HEK293 (cell line): ENCODE results near the gene PLBD2.

Source experiments
- CTCF ChIA-PET: fragments of 350-600 bp; formaldehyde crosslinking; extraction: SDS; loops from one replicate; lab custom pipeline; 2021; ENCODE audit warnings: antibody characterized with exemption; lab: Yijun Ruan, JAX
- POLR2A ChIA-PET: fragments of 300-600 bp; formaldehyde crosslinking; extraction: SDS; loops from one replicate; lab custom pipeline; 2020; ENCODE audit warnings: antibody characterized with exemption, inconsistent platforms; lab: Yijun Ruan, JAX
- H3K27ac ChIP-seq: fragments of 200-500 bp; sonication (Bioruptor generic); 2 replicates; pipeline ENCODE4 v1.5.1; 2014; ENCODE audit warnings: low read depth, low read length, control low read depth, inconsistent platforms; ENCODE audit errors: extremely low read depth
- H3K36me3 ChIP-seq, 2 experiments: fragments of 200-500 bp in 1 of 2; sonication (Bioruptor generic) in 1 of 2; 1 replicate in 1 of 2; 2 replicates in 1 of 2; pipeline ENCODE4 v1.5.1; 2014 to 2017; ENCODE audit warnings: inconsistent platforms in 2 of 2, low read length in 2 of 2; ENCODE audit not compliant: control insufficient read depth in 2 of 2, insufficient read depth in 1 of 2
- H3K4me1 ChIP-seq: fragments of 200-500 bp; sonication (Bioruptor generic); 2 replicates; pipeline ENCODE4 v1.5.1; 2014; ENCODE audit warnings: mild to moderate bottlenecking, low read length, inconsistent platforms; ENCODE audit not compliant: control insufficient read depth, insufficient read depth
- H3K4me3 ChIP-seq: 2 replicates; pipeline ENCODE4 v1.5.1; 2011; ENCODE audit warnings: low read depth, mild to moderate bottlenecking, control low read depth, low read length, moderate library complexity
- H3K9me3 ChIP-seq: fragments of 200-500 bp; sonication (Bioruptor generic); 2 replicates; pipeline ENCODE4 v1.5.1; 2014; ENCODE audit warnings: low read depth, low read length, inconsistent platforms; ENCODE audit not compliant: control insufficient read depth, insufficient read depth
- CTCF ChIP-seq: fragments of 450-650 bp; formaldehyde crosslinking; IDR thresholded peaks from 2 replicates; pipeline ENCODE4 v1.5.1; 2016; ENCODE audit warnings: missing biosample characterization, missing genetic modification characterization
- GLI2 ChIP-seq: fragments of 450-650 bp; formaldehyde crosslinking; IDR thresholded peaks from 2 replicates; pipeline ENCODE4; 2017; ENCODE audit warnings: missing biosample characterization, missing genetic modification characterization, low read depth, borderline replicate concordance
- GLIS1 ChIP-seq: fragments of 450-650 bp; formaldehyde crosslinking; IDR thresholded peaks from 2 replicates; pipeline ENCODE4 v1.5.1; 2016; ENCODE audit warnings: missing biosample characterization, missing genetic modification characterization
- IKZF3 ChIP-seq: fragments of 450-650 bp; IDR thresholded peaks from 2 replicates; pipeline ENCODE4 v1.5.0; 2018; ENCODE audit warnings: missing biosample characterization, mild to moderate bottlenecking, missing genetic modification characterization, moderate library complexity
- KLF16 ChIP-seq: fragments of 450-650 bp; formaldehyde crosslinking; IDR thresholded peaks from 2 replicates; pipeline ENCODE4 v1.5.1; 2017; ENCODE audit warnings: missing biosample characterization, missing genetic modification characterization
- REPIN1 ChIP-seq: fragments of 450-650 bp; formaldehyde crosslinking; IDR thresholded peaks from 2 replicates; pipeline ENCODE4 v1.5.1; 2017; ENCODE audit warnings: missing biosample characterization, missing genetic modification characterization, low read depth
- SCRT1 ChIP-seq: fragments of 450-650 bp; formaldehyde crosslinking; IDR thresholded peaks from 2 replicates; pipeline ENCODE4 v1.5.1; 2016; ENCODE audit warnings: missing biosample characterization, missing genetic modification characterization, borderline replicate concordance
- TRIM28 ChIP-seq: IDR thresholded peaks from 2 replicates; pipeline ENCODE4 v1.6.1; 2011; ENCODE audit warnings: low read length, control low read depth, borderline replicate concordance
- ZBTB11 ChIP-seq: fragments of 450-650 bp; formaldehyde crosslinking; conservative IDR thresholded peaks from 2 replicates; pipeline ENCODE4 v1.5.1; 2016; ENCODE audit warnings: low read depth, missing biosample characterization, missing genetic modification characterization
- ZBTB7A ChIP-seq: fragments of 450-650 bp; formaldehyde crosslinking; IDR thresholded peaks from 2 replicates; pipeline ENCODE4 v1.5.1; 2016; ENCODE audit warnings: low read depth, missing biosample characterization, missing genetic modification characterization
- ZEB2 ChIP-seq: fragments of 450-650 bp; formaldehyde crosslinking; IDR thresholded peaks from 2 replicates; pipeline ENCODE4 v1.5.1; 2016; ENCODE audit warnings: missing biosample characterization, missing genetic modification characterization
- ZFHX2 ChIP-seq: fragments of 450-650 bp; formaldehyde crosslinking; conservative IDR thresholded peaks from 2 replicates; pipeline ENCODE4 v1.5.1; 2016; ENCODE audit warnings: missing biosample characterization, missing genetic modification characterization
- ZFP41 ChIP-seq: fragments of 450-650 bp; formaldehyde crosslinking; IDR thresholded peaks from 2 replicates; pipeline ENCODE4 v1.5.1; 2016; ENCODE audit warnings: missing biosample characterization, missing genetic modification characterization, borderline replicate concordance
- ZNF112 ChIP-seq: fragments of 450-650 bp; formaldehyde crosslinking; IDR thresholded peaks from 2 replicates; pipeline ENCODE4 v1.5.0; 2017; ENCODE audit warnings: missing biosample characterization, missing genetic modification characterization
- ZNF19 ChIP-seq: fragments of 450-650 bp; formaldehyde crosslinking; IDR thresholded peaks from 2 replicates; pipeline ENCODE4; 2016; ENCODE audit warnings: missing biosample characterization, missing genetic modification characterization, low read depth
- ZNF398 ChIP-seq: fragments of 450-650 bp; formaldehyde crosslinking; IDR thresholded peaks from 2 replicates; pipeline ENCODE4 v1.5.1; 2017; ENCODE audit warnings: missing biosample characterization, missing genetic modification characterization
- ZNF544 ChIP-seq: fragments of 450-650 bp; formaldehyde crosslinking; IDR thresholded peaks from 2 replicates; pipeline ENCODE4 v1.5.0; 2017; ENCODE audit warnings: missing biosample characterization, missing genetic modification characterization
- ZNF580 ChIP-seq: fragments of 450-650 bp; formaldehyde crosslinking; IDR thresholded peaks from 2 replicates; pipeline ENCODE4 v1.5.1; 2016; ENCODE audit warnings: missing biosample characterization, missing genetic modification characterization
- ZNF596 ChIP-seq: fragments of 450-650 bp; IDR thresholded peaks from 2 replicates; pipeline ENCODE4 v1.5.0; 2018; ENCODE audit warnings: missing biosample characterization, mild to moderate bottlenecking, missing genetic modification characterization, moderate library complexity
- ZNF610 ChIP-seq: fragments of 450-650 bp; formaldehyde crosslinking; IDR thresholded peaks from 2 replicates; pipeline ENCODE4 v1.5.1; 2016; ENCODE audit warnings: missing biosample characterization, missing genetic modification characterization, borderline replicate concordance
- ZNF76 ChIP-seq: fragments of 450-650 bp; formaldehyde crosslinking; IDR thresholded peaks from 2 replicates; pipeline ENCODE4; 2016; ENCODE audit warnings: low read depth, missing biosample characterization, missing genetic modification characterization, borderline replicate concordance
- ZNF777 ChIP-seq: fragments of 450-650 bp; formaldehyde crosslinking; IDR thresholded peaks from 2 replicates; pipeline ENCODE4 v1.5.1; 2017; ENCODE audit warnings: missing biosample characterization, missing genetic modification characterization, borderline replicate concordance
- ZNF792 ChIP-seq: fragments of 450-650 bp; formaldehyde crosslinking; IDR thresholded peaks from 2 replicates; pipeline ENCODE4 v1.5.1; 2016; ENCODE audit warnings: missing biosample characterization, missing genetic modification characterization
- ZSCAN23 ChIP-seq: fragments of 450-650 bp; formaldehyde crosslinking; IDR thresholded peaks from 2 replicates; pipeline ENCODE4 v1.5.1; 2016; ENCODE audit warnings: missing biosample characterization, missing genetic modification characterization

The PLBD2 gene

GRCh38 chr12:113381220-113381619, 22.8 kb downstream of the PLBD2 start:
- POLR2A ChIA-PET = no interaction called here
- no peak overlapping the region for H3K4me3 ChIP-seq
- H3K4me1 ChIP-seq = no peaks in the 10 kb centered on the region
- peaks cover 3 to 35% of the 10 kb centered on the region in 2 experiments; a peak in 2 of 3 replicates for H3K36me3 ChIP-seq
- no peak for TF ChIP-seq ZNF544
- TF ChIP-seq ZNF792 (tag by site-specific recombination) = no peak
- TF ChIP-seq ZEB2 (tag by site-specific recombination) = no peak
- no peak for TF ChIP-seq ZFP41
- TF ChIP-seq GLIS1 (tag by site-specific recombination) = no peak
- no peak for TF ChIP-seq SCRT1
- TF ChIP-seq ZNF610 (tag by site-specific recombination) = no peak
- CTCF ChIA-PET = interaction anchor here (0.6 to 0.9 kb wide), 2 partner anchors 44 to 87 kb away, joined by 3 read pairs; no protein-coding TSS in a partner anchor
- no peak overlapping the region for H3K27ac ChIP-seq
- no peaks in the 10 kb centered on the region for H3K9me3 ChIP-seq

- H3K4me1 ChIP-seq = no peaks in the 10 kb centered on the region
- ChIA-PET POLR2A (no interaction called here), CTCF (interaction anchor here (0.9 kb wide), 1 partner anchor 43 kb away, joined by 3 read pairs; no protein-coding TSS in a partner anchor)
- H3K4me3 ChIP-seq = no peak overlapping the region
- H3K27ac ChIP-seq = no peak overlapping the region
- H3K36me3 ChIP-seq = peaks cover 3 to 34% of the 10 kb centered on the region in 2 experiments; a peak in 2 of 3 replicates
- TF ChIP-seq ZNF19 (tag by site-specific recombination) (no peak), KLF16 (tag by site-specific recombination) (no peak), REPIN1 (tag by site-specific recombination) (no peak), IKZF3 (tag by site-specific recombination) (no peak), ZNF76 (tag by site-specific recombination) (no peak), GLI2 (tag by site-specific recombination) (no peak), ZNF777 (tag by site-specific recombination) (no peak), ZNF580 (tag by site-specific recombination) (no peak)
- no peaks in the 10 kb centered on the region for H3K9me3 ChIP-seq
These were observed 23.8 kb downstream of the PLBD2 start for GRCh38 chr12:113382206-113382605.

GRCh38 chr12:113384778-113385177, 26.4 kb downstream of the PLBD2 start:
- H3K9me3 ChIP-seq = no peaks in the 10 kb centered on the region
- CTCF ChIA-PET = no interaction called here
- peaks cover 0 to 46% of the 10 kb centered on the region in 2 experiments; a peak in 2 of 3 replicates for H3K36me3 ChIP-seq
- H3K27ac ChIP-seq = no peak overlapping the region
- POLR2A ChIA-PET = no interaction called here
- no peak for TF ChIP-seq ZSCAN23 (tag by site-specific recombination)
- no peak for TF ChIP-seq CTCF (tag by site-specific recombination)
- TF ChIP-seq ZBTB7A (tag by site-specific recombination) = no peak
- TF ChIP-seq ZBTB11 (tag by site-specific recombination) = no peak
- no peak for TF ChIP-seq ZNF398 (tag by site-specific recombination)
- no peak for TF ChIP-seq ZNF596 (tag by site-specific recombination)
- no peak for TF ChIP-seq TRIM28
- TF ChIP-seq ZFHX2 (tag by site-specific recombination) = no peak
- TF ChIP-seq ZNF112 (tag by site-specific recombination) = no peak
- no peaks in the 10 kb centered on the region for H3K4me1 ChIP-seq
- no peak overlapping the region for H3K4me3 ChIP-seq
